Fibroblast of mammary gland (primary cell): ENCODE measurements around the gene NRSN1.

ENCODE experiments used
- DNase-seq: peaks from one replicate; pipeline ENCODE4 v3.0.0-alpha.2; 2010; ENCODE audit warnings: low read depth
- H3K4me3 ChIP-seq: 2 replicates; pipeline ENCODE4 v1.5.1; 2011; ENCODE audit warnings: low read depth, mild to moderate bottlenecking, low read length, moderate library complexity; ENCODE audit not compliant: control insufficient read depth
- TF ChIP-seq, protein P1 (sequence below): conservative IDR thresholded peaks from 2 replicates; pipeline ENCODE4 v1.5.1; 2011; ENCODE audit warnings: low read depth, low read length, inconsistent platforms; ENCODE audit not compliant: control insufficient read depth, insufficient read depth

Gene NRSN1

GRCh38 chr6:24110417-24110816, 15.6 kb upstream of the NRSN1 start:
- H3K4me3 ChIP-seq = no peak overlapping the region
- DNase-seq = no peak
- TF ChIP-seq, protein P1, sequence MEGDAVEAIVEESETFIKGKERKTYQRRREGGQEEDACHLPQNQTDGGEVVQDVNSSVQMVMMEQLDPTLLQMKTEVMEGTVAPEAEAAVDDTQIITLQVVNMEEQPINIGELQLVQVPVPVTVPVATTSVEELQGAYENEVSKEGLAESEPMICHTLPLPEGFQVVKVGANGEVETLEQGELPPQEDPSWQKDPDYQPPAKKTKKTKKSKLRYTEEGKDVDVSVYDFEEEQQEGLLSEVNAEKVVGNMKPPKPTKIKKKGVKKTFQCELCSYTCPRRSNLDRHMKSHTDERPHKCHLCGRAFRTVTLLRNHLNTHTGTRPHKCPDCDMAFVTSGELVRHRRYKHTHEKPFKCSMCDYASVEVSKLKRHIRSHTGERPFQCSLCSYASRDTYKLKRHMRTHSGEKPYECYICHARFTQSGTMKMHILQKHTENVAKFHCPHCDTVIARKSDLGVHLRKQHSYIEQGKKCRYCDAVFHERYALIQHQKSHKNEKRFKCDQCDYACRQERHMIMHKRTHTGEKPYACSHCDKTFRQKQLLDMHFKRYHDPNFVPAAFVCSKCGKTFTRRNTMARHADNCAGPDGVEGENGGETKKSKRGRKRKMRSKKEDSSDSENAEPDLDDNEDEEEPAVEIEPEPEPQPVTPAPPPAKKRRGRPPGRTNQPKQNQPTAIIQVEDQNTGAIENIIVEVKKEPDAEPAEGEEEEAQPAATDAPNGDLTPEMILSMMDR = no peak

- TF ChIP-seq, protein P1 = no peak
- H3K4me3 ChIP-seq = no peak overlapping the region
- no peak for DNase-seq
Measured at GRCh38 chr6:24113891-24114290, 12.1 kb upstream of the NRSN1 start.

GRCh38 chr6:24117021-24117420, 9.0 kb upstream of the NRSN1 start:
- TF ChIP-seq, protein P1 = no peak
- DNase-seq = no peak
- no peak overlapping the region for H3K4me3 ChIP-seq

DNA sequence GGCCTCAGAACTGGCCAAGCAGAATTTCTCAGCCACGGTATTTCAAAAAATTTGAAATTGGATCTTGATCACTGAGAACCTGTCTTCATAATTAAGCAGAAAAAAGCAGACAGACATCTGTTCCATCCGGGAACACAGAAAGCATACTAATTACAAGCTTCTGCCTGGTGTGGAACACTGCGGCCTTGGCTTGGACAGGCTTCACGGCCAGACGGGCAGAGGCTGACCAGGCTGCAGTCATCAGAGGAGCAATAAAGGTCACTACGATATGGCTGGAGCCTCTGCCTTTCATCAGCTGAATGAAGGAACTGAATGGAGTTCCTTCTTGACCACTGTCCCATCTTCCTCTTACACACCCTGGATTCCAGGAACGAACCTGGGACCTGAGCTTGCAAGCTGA, 3.9 kb upstream of the NRSN1 start:
- DNase-seq = no peak
- H3K4me3 ChIP-seq = no peak overlapping the region
- TF ChIP-seq, protein P1 = no peak

DNA sequence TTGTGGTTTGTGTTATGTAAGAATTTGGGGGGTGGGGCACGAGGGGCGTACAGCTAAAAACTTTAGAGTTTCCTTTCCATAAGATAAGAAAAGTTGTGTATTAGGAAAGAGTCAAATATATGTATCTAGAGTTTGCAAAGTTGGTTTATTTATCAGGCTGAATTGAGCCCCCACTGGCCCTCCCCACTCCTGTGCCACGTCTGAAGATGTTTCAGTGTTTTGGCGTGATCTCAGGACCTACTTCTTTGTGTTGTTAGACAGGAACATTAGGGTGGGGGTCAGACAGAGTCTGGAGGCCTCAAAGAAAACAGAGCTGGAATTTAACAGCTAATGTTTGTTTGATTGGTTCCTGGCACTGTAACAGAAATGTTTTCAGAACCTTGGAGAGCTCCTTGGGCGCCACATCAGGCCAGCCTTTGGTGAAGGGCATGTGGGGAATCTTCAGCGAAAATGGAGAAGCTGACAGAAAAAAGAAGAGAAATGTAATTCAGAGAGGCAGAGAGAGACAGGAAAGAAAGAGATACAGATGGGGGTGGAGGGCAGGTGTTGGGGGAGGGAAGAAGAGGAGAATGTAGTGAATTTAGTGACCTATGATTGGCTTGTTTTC, 674 bp downstream of the NRSN1 start:
- no peak overlapping the region for H3K4me3 ChIP-seq
- DNase-seq = peak; percentile 55
- TF ChIP-seq, protein P1 = no peak

- H3K4me3 ChIP-seq = no peak overlapping the region
- TF ChIP-seq, protein P1 = no peak
- no peak for DNase-seq
Measured at GRCh38 chr6:24127316-24127715, 1.3 kb downstream of the NRSN1 start.

- no peak for DNase-seq
- H3K4me3 ChIP-seq = no peak overlapping the region
- TF ChIP-seq, protein P1 = no peak
Measured at GRCh38 chr6:24131751-24132150, 5.7 kb downstream of the NRSN1 start.
